H9 (cell line): ENCODE measurements around the gene PEX12. TPM values are rescaled to one million over a fixed set of nuclear protein-coding genes. Genes with fewer than 3 reads are reported as not detected.

Experiments
- DNase-seq: peaks from one replicate; pipeline ENCODE4 v3.0.0-alpha.2; 2017
- H2AFZ ChIP-seq: one replicate; pipeline ENCODE4 v1.6.1; 2013; ENCODE audit warnings: mild to moderate bottlenecking, low read length, control low read depth, moderate library complexity
- H2AK5ac ChIP-seq: 2 replicates; pipeline ENCODE4 v1.6.1; 2013; ENCODE audit warnings: low read length, control low read depth, mixed read lengths; ENCODE audit not compliant: insufficient read length
- H2BK120ac ChIP-seq: one replicate; pipeline ENCODE4 v1.6.1; 2013; ENCODE audit warnings: low read depth, mild to moderate bottlenecking, low read length, control low read depth, inconsistent platforms; ENCODE audit not compliant: poor library complexity, severe bottlenecking
- H2BK12ac ChIP-seq: 2 replicates; pipeline ENCODE4 v1.6.1; 2013; ENCODE audit warnings: low read length, control low read depth, mixed read lengths, low read depth; ENCODE audit not compliant: insufficient read length
- H2BK15ac ChIP-seq: 2 replicates; pipeline ENCODE4 v1.6.1; 2013; ENCODE audit warnings: low read depth, low read length, control low read depth
- H2BK20ac ChIP-seq: one replicate; pipeline ENCODE4 v1.6.1; 2013; ENCODE audit warnings: low read depth, mild to moderate bottlenecking, low read length, control low read depth, inconsistent platforms; ENCODE audit not compliant: poor library complexity, severe bottlenecking
- H2BK5ac ChIP-seq: 2 replicates; pipeline ENCODE4 v1.6.1; 2013; ENCODE audit warnings: low read length, control low read depth, mixed read lengths; ENCODE audit not compliant: insufficient read length
- H3K14ac ChIP-seq: 2 replicates; pipeline ENCODE4 v1.6.1; 2013; ENCODE audit warnings: low read length, control low read depth; ENCODE audit not compliant: insufficient read depth
- H3K18ac ChIP-seq: 2 replicates; pipeline ENCODE4 v1.6.1; 2013; ENCODE audit warnings: low read depth, mild to moderate bottlenecking, mixed read lengths, low read length, control low read depth; ENCODE audit not compliant: insufficient read length
- H3K23ac ChIP-seq: 2 replicates; pipeline ENCODE4 v1.6.1; 2013; ENCODE audit warnings: low read length, control low read depth, mixed read lengths, low read depth; ENCODE audit not compliant: insufficient read length
- H3K23me2 ChIP-seq: 2 replicates; pipeline ENCODE4 v1.6.1; 2013; ENCODE audit warnings: low read depth, mild to moderate bottlenecking, mixed read lengths, low read length, control low read depth; ENCODE audit not compliant: insufficient read length, poor library complexity, severe bottlenecking
- H3K27ac ChIP-seq: 2 replicates; pipeline ENCODE4 v1.5.1; 2013; ENCODE audit warnings: low read length, control low read depth, mixed read lengths, low read depth; ENCODE audit not compliant: insufficient read length
- H3K27me3 ChIP-seq: 2 replicates; pipeline ENCODE4 v1.6.1; 2013; ENCODE audit warnings: low read length, control low read depth, inconsistent platforms; ENCODE audit not compliant: insufficient read depth
- H3K4ac ChIP-seq: 2 replicates; pipeline ENCODE4 v1.6.1; 2013; ENCODE audit warnings: low read depth, mild to moderate bottlenecking, control low read depth, inconsistent platforms, low read length, moderate library complexity
- H3K4me1 ChIP-seq: 2 replicates; pipeline ENCODE4 v1.6.1; 2013; ENCODE audit warnings: low read length, control low read depth, inconsistent platforms; ENCODE audit not compliant: insufficient read depth
- H3K4me2 ChIP-seq: 2 replicates; pipeline ENCODE4 v1.6.1; 2013; ENCODE audit warnings: low read length, control low read depth, mixed read lengths; ENCODE audit not compliant: insufficient read length, insufficient read depth
- H3K56ac ChIP-seq: 2 replicates; pipeline ENCODE4 v1.6.1; 2013; ENCODE audit warnings: low read depth, mild to moderate bottlenecking, mixed read lengths, low read length, control low read depth; ENCODE audit not compliant: insufficient read length
- H3K79me1 ChIP-seq: 2 replicates; pipeline ENCODE4 v1.6.1; 2013; ENCODE audit warnings: low read depth, mild to moderate bottlenecking, moderate library complexity, low read length, control low read depth, inconsistent platforms; ENCODE audit not compliant: insufficient read depth, poor library complexity, severe bottlenecking
- H3K79me2 ChIP-seq: 2 replicates; pipeline ENCODE4 v1.6.1; 2013; ENCODE audit warnings: low read length, control low read depth, inconsistent platforms; ENCODE audit not compliant: insufficient read depth
- H3K9ac ChIP-seq: 2 replicates; pipeline ENCODE4 v1.6.1; 2013; ENCODE audit warnings: low read length, control low read depth, mixed read lengths; ENCODE audit not compliant: insufficient read length; ENCODE audit errors: extremely low read depth
- H3K9me3 ChIP-seq: one replicate; pipeline ENCODE4 v1.6.1; 2013; ENCODE audit warnings: low read depth, low read length, inconsistent platforms; ENCODE audit not compliant: control insufficient read depth
- H3T11ph ChIP-seq: one replicate; pipeline ENCODE4 v1.6.1; 2013; ENCODE audit warnings: mild to moderate bottlenecking, low read length, control low read depth, inconsistent platforms
- H4K20me1 ChIP-seq: one replicate; pipeline ENCODE4 v1.6.1; 2013; ENCODE audit not compliant: control insufficient read depth, insufficient read length, insufficient read depth
- H4K5ac ChIP-seq: 2 replicates; pipeline ENCODE4 v1.6.1; 2013; ENCODE audit warnings: low read depth, mild to moderate bottlenecking, mixed read lengths, low read length, control low read depth; ENCODE audit not compliant: insufficient read length
- H4K8ac ChIP-seq: replicated peaks from 2 replicates; pipeline ENCODE4 v1.6.1; 2013; ENCODE audit warnings: low read length, control low read depth, mixed read lengths, low read depth; ENCODE audit not compliant: insufficient read length
- H4K91ac ChIP-seq: 2 replicates; pipeline ENCODE4 v1.6.1; 2013; ENCODE audit warnings: low read depth, mild to moderate bottlenecking, moderate library complexity, mixed read lengths, low read length, control low read depth; ENCODE audit not compliant: insufficient read length
- H3K27ac Mint-ChIP-seq, 3 experiments: 2 replicates in 2 of 3; 3 replicates in 1 of 3; pipeline ENCODE4 v1.8.0; 2020 to 2021; ENCODE audit warnings: mixed read lengths in 3 of 3, mild to moderate bottlenecking in 1 of 3, moderate library complexity in 1 of 3
- H3K27me3 Mint-ChIP-seq: 2 replicates; pipeline ENCODE4 v1.8.0; 2021; ENCODE audit warnings: low read depth, mild to moderate bottlenecking, moderate library complexity, mixed read lengths
- H3K36me3 Mint-ChIP-seq, 3 experiments: 2 replicates in 2 of 3; 3 replicates in 1 of 3; pipeline ENCODE4 v1.8.0; 2020 to 2021; ENCODE audit warnings: low read depth in 3 of 3, mixed read lengths in 3 of 3; ENCODE audit not compliant: insufficient read depth in 1 of 3
- H3K4me1 Mint-ChIP-seq, 2 experiments: 2 replicates each; pipeline ENCODE4 v1.8.0; 2020; ENCODE audit warnings: mixed read lengths in 2 of 2
- H3K4me3 Mint-ChIP-seq, 2 experiments: 2 replicates in 1 of 2; 3 replicates in 1 of 2; pipeline ENCODE4 v1.8.0; 2020 to 2021; ENCODE audit warnings: mild to moderate bottlenecking in 2 of 2, mixed read lengths in 2 of 2, moderate library complexity in 1 of 2
- H3K9me3 Mint-ChIP-seq, 2 experiments: 2 replicates in 1 of 2; 3 replicates in 1 of 2; pipeline ENCODE4 v1.8.0; 2020; ENCODE audit warnings: mild to moderate bottlenecking in 2 of 2, mixed read lengths in 2 of 2, moderate library complexity in 1 of 2
- WGBS: extraction: QIAGEN DNeasy Blood & Tissue Kit; methylation state at CpG from one replicate; pipeline ENCODE4 v1.1.7; 2013; ENCODE audit warnings: missing lambda C conversion rate, low lambda C conversion rate, mixed read lengths; ENCODE audit not compliant: insufficient read length; ENCODE audit errors: extremely low coverage; 5-methylcytosine and 5-hydroxymethylcytosine counted together
- total RNA-seq: library from RNA; stranded (reverse); gene quantifications from 2 replicates; pipeline ENCODE4 v1.2.1, GENCODE V29; 2021
- TF ChIP-seq, protein P1 (sequence below): fragments of 200-600 bp; sonication (generic); conservative IDR thresholded peaks from 3 replicates; pipeline ENCODE4 v1.8.0; 2021; ENCODE audit warnings: antibody characterized with exemption, mild to moderate bottlenecking

The PEX12 gene
- total RNA-seq, 1 experiment from 2014 or later, result 5.4 TPM

DNA sequence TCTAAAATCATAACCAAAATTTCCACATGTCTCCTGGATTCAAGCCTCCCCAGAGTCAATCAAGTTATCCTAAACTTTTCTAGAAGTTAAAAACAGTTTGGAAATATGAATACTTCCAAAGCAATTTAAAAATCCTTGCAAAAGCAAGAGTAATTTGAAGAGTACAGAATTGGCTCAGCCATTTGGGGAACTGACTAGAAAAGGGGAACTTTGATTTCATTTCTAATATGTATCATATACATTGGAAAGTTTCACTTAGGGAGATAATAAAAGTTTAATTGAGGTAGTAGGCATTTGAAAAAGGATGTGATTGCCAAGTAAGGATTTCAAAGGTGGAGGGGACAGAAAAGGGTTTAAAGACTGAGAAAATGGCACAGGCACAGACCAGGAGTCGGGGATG, 31.9 kb downstream of the PEX12 start:
- Histone ChIP-seq H4K5ac (no peak overlapping the region), H3K27me3 (no peaks in the 10 kb centered on the region), H2BK12ac (no peak overlapping the region), H2AFZ (no peak overlapping the region), H3K14ac (no peak overlapping the region), H3K23me2 (no peaks in the 10 kb centered on the region), H3K9me3 (no peaks in the 10 kb centered on the region), H4K20me1 (no peaks in the 10 kb centered on the region), H3K79me2 (no peaks in the 10 kb centered on the region), H3T11ph (no peak overlapping the region), H3K27ac (no peak overlapping the region), H3K18ac (no peak overlapping the region), H2AK5ac (no peak overlapping the region), H2BK120ac (no peak overlapping the region), H4K91ac (no peak overlapping the region), H3K23ac (no peak overlapping the region), H2BK5ac (no peak overlapping the region), H3K79me1 (no peaks in the 10 kb centered on the region), H2BK15ac (no peak overlapping the region), H3K4me1 (no peaks in the 10 kb centered on the region), H3K56ac (no peak overlapping the region), H3K4me2 (no peak overlapping the region), H4K8ac (no peak overlapping the region), H3K4ac (no peak overlapping the region), H2BK20ac (no peak overlapping the region), H3K9ac (no peak overlapping the region)
- H3K4me3 Mint-ChIP-seq, result no peak overlapping the region
- no peak overlapping the region for H3K27ac Mint-ChIP-seq
- H3K27me3 Mint-ChIP-seq, result peaks cover 29% of the 10 kb centered on the region
- DNase-seq, result no peak
- no peaks in the 10 kb centered on the region for H3K9me3 Mint-ChIP-seq
- H3K4me1 Mint-ChIP-seq, result peaks cover 2 to 4% of the 10 kb centered on the region in 2 experiments; a peak in 2 of 4 replicates
- WGBS, result no CpG with 5 or more reads among the region's 1 CpG
- TF ChIP-seq, protein P1, sequence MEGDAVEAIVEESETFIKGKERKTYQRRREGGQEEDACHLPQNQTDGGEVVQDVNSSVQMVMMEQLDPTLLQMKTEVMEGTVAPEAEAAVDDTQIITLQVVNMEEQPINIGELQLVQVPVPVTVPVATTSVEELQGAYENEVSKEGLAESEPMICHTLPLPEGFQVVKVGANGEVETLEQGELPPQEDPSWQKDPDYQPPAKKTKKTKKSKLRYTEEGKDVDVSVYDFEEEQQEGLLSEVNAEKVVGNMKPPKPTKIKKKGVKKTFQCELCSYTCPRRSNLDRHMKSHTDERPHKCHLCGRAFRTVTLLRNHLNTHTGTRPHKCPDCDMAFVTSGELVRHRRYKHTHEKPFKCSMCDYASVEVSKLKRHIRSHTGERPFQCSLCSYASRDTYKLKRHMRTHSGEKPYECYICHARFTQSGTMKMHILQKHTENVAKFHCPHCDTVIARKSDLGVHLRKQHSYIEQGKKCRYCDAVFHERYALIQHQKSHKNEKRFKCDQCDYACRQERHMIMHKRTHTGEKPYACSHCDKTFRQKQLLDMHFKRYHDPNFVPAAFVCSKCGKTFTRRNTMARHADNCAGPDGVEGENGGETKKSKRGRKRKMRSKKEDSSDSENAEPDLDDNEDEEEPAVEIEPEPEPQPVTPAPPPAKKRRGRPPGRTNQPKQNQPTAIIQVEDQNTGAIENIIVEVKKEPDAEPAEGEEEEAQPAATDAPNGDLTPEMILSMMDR, result no peak
- no peaks in the 10 kb centered on the region for H3K36me3 Mint-ChIP-seq
